Stimulated activated CD8-positive, alpha-beta memory T cell treated with anti-CD3 and anti-CD28 coated beads, Interleukin-15, amount 100 ng/mL, for 24 hours (primary cell): ENCODE measurements around the gene GNB1L.
"Not testable (repeated sequence)": the region's sequence is repeated elsewhere in the genome, so short reads cannot be mapped to it uniquely, and the experiment has no call there.

Experiments
- DNase-seq: peaks from one replicate; pipeline ENCODE4 v3.0.0-alpha.2; 2020; ENCODE audit warnings: low read depth

GNB1L gene

DNA sequence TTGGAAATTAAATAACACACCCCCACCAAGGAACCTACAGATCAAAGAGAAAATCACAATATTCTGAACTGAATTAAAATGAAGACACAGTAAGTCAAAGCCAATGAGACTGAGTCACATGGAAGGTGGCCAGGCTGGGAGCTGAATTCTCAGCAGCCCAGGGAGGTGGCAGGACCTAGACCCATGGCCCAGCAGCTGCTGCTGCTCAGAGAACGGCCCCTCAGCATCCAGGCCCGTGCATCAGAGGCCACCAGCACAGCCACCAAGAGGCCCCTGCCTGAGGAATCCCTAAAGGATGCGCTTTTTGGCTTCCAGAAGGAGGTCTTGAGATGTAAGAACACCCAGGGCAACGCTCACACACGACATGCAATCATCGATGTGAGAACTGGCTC is 59.1 kb downstream of the GNB1L start:
- DNase-seq = no peak

DNA sequence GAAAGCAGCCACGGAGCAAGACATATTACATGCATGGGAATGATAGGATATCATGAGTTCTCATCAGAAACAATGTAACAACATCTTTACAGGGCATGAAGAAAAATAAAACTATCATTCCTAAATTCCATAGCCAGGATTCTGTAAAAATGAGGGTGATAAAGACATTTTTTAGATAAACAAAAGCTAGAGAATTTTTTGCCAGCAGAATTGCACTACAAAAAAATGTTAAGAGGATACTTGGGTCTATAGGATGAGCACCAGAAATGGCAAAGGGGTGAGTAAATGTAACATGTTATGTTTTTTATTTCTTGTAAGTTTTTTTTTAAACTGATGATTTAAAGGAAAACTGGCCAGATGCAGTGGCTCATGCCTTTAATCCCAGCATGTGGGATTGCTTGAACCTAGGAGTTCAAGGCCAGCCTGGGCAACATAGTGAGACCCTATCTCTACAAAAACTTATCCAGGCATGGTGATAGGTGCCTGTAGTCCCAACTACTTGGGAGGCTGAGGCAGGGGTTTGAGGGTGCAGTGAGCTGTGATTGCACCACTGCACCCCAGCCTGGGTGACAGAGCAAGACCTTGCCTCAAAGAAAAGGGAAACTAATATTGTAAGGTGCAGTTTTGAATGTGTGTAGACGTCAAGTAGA is 60.9 kb downstream of the GNB1L start:
- no peak for DNase-seq

DNA sequence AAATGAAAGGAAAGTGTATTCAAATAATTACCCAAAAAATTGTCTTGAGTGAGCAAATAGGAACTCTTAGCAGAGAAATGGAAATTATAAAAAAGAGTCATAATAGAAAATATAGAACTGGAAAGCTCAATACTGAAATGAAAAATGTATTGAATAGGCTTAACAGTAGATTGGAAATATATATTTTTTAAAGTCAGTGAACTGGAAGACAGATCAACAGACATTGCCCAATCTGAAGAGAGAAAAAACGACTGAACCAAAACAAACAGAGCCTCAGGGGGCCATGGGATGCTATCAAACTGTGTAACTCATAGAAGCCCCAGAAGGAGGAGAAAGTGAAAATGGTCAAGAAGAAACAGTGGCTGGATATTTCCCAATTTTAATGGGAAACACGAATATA is 61.5 kb downstream of the GNB1L start:
- no peak for DNase-seq

DNA sequence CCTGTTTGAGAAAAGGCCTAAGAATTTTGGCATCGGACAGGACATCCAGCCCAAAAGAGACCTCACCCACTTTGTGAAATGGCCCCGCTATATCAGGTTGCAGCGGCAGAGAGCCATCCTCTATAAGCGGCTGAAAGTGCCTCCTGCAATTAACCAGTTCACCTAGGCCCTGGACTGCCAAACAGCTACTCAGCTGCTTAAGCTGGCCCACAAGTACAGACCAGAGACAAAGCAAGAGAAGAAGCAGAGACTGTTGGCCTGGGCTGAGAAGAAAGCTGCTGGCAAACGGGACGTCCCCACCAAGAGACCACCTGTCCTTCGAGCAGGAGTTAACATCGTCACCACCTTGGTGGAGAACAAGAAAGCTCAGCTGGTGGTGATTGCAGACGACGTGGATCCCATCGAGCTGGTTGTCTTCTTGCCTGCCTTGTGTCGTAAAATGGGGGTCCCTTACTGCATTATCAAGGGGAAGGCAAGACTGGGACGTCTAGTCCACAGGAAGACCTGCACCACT is 62.2 kb downstream of the GNB1L start:
- not testable (repeated sequence) for DNase-seq

DNA sequence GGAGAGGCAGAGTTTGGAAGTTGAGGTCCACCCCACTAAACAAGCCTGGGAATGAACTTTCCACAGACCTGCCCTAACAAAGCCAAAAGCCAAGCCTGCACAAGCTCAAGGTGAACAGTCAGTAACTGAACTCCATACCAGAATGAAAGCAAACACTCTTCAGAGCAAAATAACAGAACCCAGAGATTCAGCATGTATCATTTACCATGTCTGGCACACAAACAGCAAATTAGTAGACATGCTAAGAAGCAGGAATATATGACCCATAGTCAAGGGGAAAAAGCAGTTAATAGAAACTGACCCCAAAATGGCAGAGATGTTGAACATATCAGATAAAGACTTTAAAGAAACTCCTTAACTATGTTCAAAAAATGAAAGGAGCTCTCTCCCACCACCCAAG is 62.8 kb downstream of the GNB1L start:
- DNase-seq = no peak

DNA sequence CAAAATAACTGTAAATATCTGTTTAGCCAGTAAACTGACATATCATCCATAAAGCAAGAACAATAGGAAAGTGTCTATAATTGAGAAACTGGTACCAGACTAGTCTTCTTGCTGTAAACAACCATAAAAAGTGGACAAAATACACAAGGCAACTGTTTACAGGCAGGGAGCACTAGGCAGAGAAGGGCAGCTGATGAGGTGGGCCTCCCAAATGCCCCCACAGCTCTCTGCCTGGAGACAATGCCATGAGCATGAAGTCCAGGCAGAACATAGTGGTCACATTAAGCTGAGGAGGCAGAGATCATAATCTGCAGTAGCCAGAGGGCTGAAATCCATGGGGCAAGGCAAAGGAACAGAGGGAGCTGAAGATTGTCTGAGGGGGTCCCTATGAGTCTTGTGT is 63.4 kb downstream of the GNB1L start:
- no peak for DNase-seq

DNA sequence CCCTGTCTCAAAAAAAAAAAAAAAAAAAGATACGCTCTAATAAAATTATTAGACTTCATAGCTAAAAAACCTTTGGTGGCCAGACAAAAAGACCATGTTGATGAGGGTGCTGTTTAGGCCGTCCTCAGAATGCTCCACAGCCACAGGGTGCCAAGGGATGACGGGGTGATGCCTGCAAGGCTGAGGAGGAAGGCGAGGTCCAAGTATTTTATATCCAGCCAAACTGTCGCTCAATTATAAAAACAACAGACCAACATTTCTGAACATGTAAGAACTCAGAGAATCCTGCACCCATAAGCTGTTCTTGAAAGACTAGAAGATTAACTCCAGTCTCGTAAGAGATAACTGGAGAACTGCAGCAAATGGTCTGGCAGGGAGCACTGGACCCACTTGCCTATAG is 64.8 kb downstream of the GNB1L start:
- DNase-seq = no peak

DNA sequence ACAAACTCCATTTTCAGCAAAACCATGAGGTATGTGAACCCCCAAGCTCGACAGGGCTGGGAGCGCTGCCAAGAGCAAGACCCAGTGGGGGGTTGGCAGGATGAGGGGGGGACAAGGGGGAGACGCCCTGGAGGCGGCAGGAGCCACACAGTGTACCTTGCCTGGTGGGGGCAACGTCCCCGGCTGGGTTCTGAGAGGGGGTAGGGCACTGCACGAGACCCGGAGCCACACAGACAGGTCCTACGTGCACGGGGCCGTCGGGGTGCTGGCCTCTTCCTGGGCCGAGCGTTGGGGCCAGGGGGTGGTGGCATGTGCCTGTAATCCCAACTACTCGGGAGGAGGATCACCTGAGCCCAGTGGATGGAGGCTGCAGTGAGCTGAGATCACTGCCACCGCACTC is 65.3 kb downstream of the GNB1L start:
- no peak for DNase-seq

DNA sequence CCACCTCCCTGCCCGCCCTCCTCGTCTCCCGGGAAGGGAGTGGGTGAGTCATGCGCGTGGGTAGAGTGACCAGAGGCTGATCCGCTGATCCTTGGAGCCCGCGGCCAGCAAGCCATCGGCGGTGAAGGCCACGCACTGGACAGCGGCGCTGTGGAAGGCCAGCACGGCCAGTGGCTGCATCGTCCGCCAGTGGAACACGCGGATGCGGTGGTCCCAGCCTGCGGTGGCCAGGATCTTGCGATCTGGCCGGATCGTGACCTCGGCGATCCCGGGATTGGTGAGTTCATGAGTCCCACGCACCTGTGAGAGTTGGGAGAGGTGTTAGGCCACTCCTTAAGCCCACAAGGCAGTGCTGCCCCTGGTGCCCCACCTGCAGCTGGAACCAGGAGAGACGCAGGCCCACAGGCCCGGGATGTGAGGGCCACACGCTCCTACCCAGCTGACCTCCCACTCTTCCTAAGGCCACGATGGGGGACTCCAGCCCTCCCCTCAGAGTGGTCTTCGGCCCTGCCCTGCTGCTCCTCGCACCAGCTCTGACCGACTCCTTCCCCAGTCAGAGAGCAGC is 65.9 kb downstream of the GNB1L start:
- DNase-seq = no peak

DNA sequence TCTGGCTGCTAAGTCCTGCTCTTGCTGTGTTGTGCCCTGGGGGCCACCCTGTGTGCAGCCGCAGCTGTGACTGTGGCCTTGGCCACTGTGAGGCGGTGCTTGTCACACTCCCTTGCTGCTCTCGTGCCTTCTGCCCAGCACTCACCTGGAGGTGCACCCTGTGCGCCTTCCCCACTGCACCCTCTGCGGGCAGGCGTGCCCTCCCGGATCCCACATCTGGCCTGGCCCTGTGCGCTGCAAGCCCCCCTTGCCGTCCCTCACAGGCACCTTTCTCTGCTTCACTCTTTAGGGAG is 66.9 kb downstream of the GNB1L start:
- DNase-seq = no peak

DNA sequence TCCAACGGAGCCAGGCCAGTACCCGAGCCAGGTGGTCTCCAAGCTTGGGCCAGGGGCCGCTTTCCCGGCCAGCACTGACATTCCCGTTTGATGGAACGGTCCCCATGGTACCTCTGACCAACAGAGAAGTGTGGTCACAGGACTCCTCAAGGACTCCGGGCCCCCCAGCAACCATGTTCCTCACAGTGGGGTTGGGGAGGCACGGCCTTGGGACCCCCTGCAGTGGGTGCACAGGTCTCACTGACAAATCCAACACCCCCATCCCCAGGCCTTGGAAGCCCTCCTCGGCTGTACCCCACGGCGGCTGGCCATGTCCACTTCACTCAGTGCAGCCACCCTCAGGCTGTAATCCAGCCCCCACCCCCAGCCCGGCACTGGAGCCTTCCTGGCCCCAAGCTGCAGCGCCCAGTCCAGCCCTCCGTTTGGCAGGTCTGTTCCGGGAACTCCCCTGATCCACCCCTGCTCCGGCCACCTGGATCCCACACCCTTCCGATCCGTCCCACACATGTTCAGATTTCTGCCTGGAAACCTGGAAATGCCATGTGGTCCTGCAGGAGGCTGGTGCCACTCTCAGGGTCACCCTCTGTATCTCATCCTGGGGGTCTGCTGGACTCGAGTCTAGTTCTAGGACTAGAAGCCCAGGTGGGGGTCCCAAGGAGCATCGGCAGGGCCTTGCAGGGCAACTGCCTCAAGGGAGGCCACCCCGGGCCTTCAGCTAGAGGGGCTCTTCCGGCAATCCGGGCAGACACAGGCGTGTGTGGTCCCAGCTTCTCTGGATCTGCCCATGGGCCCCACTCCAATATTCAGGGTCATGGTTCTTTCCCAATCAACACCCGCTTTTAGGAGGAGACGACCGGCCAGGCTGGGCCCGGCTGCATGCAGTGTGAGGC is 67.5 kb downstream of the GNB1L start:
- no peak for DNase-seq

DNA sequence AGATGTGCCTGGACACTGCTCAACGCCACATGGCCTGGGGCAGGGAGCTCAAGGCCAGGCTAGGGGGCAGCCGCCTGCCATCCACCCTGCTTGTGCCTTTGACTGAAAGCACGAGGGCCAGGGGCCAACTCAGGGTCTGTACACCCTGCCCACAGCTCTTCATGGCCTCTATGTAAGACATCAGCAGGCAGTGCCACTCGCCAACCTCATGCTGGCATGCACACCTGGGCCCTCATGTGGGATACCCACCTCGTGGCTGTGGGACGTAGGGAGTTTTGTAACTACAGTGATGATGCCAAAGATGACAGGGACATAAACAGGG is 68.4 kb downstream of the GNB1L start:
- DNase-seq = no peak

DNA sequence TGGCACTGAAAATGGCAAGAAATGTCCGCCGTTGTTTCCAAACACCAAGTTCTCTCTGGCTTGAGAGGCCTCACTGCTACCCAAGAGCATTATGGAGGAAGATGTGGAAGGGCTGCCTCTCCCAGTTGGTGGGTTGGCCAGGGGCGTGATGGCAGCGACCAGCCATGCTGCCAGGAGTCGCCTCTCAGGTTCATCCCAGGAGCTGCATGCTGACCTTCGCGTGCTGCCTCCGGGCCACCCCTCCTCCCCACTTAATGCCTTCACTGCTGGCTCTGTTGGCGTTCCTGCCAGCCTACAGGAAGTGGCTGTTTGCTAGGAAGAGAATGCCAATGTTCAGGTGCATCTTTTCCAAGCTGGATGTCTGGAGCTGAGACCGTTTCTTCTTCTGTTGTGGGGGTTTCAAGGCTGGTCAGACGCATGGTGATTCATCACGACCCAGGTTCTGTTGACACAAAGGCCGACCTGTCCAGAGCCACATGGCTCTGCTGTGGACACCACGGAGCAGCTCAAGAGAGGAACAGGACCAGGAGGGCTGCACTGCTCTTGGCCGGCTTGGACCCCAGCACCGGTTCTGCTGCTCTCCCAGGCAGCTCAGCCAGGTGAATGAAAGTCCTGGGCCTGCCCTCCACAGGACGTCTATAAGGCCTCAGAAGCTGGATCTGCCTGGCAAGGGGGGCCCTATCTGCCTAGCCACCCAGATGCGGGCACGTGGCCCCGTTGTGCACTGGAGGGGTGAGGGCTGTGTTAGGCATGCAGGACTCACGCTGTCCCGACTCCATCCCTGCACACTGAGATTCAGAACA is 69.0 kb downstream of the GNB1L start:
- DNase-seq = no peak

DNA sequence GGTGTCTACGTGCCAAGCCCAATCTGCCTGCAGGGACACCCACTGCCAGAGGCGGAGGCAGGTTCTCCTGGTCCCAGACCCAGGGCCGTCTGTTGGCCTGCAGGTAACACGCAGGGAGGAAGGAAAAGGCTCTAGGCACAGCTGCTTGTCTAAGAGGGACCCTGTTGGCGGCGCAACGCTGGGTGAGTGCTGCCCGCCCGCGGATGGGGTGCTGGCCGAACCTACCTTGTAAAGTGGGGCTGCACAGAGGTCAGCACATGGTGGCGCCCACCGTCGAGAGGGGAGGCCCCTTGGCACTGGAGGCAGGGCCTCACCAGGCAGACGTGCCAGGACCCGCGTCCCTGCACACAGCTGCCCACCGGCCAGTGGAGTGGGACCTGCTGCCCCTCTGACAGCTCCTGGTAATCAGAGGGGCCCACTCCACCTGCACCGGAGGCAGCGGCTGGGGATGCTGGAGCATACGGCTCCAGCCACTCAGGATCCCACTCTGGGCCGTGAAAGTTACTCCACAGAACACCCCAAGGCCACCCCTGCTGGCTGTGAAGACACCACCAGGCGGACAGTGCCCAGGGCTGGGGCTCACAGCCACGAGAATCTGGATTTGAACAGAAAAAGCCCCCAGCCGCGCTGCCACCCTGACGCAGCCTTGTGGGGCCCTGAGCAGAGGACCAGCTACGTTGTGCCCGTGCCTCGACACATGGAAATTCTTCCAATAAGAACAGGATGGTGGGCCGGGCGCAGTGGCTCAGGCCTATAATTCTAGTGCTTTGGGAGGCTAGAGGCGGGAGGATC is 70.1 kb downstream of the GNB1L start:
- no peak for DNase-seq

DNA sequence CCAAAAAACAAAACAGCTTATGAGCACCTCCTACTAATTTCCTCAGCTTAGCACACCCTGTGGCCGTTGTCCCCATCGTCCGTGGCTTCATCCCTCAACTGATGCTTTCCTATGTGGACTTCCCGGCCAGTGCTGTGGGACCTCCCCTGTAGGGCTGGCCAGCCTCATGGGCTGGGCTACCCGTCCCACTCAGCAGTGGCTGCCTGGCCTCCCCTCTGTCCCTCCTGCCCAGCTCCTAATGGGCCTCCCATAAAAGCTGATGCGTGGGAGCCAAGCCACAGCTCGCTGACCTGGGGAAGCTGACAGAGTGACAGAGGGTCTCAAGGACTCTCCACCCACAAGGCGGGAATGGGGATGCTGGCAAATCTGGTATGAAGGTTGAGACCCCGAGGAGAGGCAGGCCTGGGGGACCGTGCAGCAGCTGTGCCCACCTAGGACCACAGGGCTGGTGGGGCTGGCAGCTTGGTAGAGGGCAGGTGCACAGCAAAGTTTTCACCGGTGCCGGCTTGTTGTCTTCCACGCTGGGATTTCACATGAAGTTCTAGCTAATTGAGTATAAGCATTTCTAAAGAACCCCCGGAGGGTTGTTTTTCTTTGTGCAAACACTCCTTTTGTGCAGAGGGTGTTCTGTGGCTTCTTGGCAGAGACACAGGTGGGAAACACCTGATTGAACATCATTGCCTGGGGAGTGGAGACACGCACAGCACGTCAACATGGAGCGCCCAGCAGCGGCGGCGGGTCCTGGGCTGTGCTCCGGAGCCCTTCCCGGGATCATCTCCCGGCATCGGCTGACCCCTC is 70.9 kb downstream of the GNB1L start:
- no peak for DNase-seq

DNA sequence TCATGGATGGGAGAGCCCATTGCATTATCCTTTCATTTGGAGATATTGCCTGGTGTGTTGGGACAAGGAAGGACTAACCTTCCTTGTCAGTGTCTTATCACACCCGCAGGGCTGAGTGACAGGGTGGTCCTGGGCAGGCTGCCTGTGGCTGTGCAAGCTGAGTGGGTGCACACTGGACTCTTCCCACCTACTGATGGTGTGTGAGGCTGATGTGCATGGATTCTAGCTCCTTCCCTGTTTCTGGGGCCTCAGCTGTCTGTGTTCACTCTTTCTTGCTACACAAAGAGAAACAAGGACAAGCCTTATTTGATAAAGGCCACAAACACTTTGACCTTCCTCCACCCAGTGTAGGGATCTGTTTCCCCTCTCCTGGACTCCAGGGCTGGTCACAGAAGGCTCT is 72.1 kb downstream of the GNB1L start:
- no peak for DNase-seq

DNA sequence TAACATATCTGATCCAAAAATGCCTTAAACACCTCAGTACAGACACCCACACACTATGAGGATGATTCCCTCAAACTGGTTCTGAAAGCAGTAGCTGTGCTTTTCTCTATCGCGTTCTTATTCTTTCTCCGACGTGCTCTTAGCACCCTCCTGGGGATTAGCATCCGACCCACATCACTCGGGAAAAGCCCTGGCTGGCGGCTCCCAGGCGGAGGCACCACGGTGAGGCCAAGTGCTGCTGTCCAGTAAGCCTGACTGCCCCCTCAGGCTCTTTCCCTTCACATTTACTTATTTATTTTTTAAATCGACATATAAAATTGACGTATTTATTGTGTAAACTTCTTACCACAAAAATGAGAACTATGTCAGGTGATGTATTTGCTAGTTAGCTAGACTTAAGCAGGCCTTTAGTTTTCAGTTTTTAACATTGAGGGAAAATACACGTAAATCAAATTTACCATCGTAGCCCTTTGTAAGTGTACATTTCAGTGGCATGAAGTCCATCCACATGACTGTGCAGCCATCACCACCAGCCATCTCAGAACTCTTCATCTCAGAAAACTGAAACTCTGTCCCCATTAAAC is 74.9 kb downstream of the GNB1L start:
- no peak for DNase-seq

DNA sequence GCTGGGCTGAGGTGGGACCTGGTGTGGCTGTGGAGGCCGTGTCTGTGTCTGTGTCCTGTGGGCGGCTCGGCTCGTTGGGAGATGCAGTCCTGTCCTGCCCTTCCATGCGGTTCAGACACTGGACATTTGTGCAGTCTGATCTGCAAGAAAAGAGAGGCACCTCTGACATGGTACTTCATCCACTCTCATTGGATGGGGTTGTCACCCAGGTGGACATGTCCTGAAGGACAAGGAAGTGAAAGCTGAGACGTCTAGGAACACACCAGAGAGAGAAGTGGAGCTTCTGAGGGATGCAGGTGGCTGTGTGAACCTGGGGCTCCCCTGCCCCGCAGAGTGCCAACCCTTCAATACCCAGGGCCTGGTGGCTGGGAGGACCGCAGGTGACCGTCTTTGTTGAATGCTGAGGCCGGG is 75.7 kb downstream of the GNB1L start:
- DNase-seq = no peak

DNA sequence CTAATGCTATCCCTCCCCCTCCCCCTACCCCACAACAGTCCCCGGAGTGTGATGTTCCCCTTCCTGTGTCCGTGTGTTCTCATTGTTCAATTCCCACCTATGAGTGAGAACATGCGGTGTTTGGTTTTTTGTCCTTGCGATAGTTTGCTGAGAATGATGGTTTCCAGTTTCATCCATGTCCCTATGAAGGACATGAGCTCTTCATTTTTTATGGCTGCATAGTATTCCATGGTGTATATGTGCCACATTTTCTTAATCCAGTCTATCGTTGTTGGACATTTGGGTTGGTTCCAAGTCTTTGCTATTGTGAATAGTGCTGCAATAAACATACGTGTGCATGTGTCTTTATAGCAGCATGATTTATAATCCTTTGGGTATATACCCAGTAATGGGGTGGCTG is 77.5 kb downstream of the GNB1L start:
- DNase-seq = not testable (repeated sequence)

DNA sequence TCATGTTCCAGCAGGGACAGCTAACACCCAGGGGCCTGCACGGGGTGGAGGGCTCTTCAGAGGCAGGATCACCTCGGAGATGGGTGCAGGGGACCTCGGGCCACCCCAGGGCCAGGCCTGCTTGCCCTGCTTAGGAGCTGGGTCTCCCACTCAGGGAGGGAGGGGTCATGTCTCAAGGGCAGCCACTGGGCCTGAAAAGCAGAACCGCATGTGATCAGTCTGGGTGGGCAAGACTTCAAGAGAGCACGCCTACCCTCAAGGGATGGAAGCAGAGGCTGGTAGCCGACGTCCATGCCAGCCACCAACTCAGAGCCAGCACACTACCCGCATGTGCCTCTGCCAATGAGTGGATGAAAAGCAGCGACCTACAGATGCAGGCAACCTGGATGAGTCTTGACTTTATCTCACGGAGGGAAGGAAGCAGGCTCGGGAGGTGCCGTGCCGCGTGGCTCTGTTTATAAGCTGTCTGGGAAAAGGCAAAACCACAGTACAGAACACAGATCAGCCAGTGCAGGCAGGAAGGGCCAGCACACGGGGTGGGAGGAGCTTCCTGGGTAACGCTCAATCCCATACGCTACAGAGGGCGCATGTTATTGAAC is 78.1 kb downstream of the GNB1L start:
- DNase-seq = no peak
